DOHH2 (cell line): ENCODE measurements around the gene DCAF8L2.

Experiments
- EZH2phosphoT487 ChIP-seq: fragments of 200-600 bp; sonication (generic); IDR thresholded peaks from 2 replicates; pipeline ENCODE4 v1.6.1; 2017; ENCODE audit warnings: borderline replicate concordance, mild to moderate bottlenecking, antibody characterized with exemption, low read length, moderate library complexity, mixed read lengths
- TF ChIP-seq, protein P1 (sequence below): fragments of 200-600 bp; sonication (generic); IDR thresholded peaks from one replicate; pipeline ENCODE4 v1.5.1; 2014; ENCODE audit warnings: antibody characterized with exemption, mild to moderate bottlenecking, low read depth, low read length; ENCODE audit not compliant: poor library complexity, severe bottlenecking

DNA sequence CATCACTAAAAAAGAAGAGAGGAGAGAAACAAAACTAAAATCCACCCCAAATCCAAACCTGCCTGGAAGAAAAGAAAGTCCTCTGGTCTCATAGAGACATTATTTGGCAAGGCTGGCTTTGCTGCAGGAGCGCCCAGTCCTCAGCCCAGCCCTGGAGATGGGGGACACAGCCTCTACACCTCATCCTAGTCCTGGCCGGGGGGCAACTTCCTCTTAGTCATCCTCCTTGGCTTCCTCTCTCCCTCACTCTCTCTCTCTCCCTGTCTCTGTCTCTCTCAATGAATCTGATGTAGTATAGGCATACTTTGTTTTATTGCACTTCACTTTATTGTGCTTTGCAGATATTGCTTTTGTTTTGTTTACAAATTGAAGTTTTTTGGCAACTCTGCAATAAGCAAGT, 161.8 kb downstream of the DCAF8L2 start:
- TF ChIP-seq, protein P1, sequence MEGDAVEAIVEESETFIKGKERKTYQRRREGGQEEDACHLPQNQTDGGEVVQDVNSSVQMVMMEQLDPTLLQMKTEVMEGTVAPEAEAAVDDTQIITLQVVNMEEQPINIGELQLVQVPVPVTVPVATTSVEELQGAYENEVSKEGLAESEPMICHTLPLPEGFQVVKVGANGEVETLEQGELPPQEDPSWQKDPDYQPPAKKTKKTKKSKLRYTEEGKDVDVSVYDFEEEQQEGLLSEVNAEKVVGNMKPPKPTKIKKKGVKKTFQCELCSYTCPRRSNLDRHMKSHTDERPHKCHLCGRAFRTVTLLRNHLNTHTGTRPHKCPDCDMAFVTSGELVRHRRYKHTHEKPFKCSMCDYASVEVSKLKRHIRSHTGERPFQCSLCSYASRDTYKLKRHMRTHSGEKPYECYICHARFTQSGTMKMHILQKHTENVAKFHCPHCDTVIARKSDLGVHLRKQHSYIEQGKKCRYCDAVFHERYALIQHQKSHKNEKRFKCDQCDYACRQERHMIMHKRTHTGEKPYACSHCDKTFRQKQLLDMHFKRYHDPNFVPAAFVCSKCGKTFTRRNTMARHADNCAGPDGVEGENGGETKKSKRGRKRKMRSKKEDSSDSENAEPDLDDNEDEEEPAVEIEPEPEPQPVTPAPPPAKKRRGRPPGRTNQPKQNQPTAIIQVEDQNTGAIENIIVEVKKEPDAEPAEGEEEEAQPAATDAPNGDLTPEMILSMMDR = no peak
- no peak for TF ChIP-seq EZH2phosphoT487
